Hepatocyte (in vitro differentiated cells): ENCODE data around the gene DCLK2. TPM values are rescaled to one million over a fixed set of nuclear protein-coding genes. Genes with fewer than 3 reads are reported as not detected.

ENCODE experiments used
- DNase-seq: peaks from one replicate; pipeline ENCODE4 v3.0.0-alpha.2; 2016; ENCODE audit warnings: low spot score
- H2AFZ ChIP-seq: fragments of 200-600 bp; sonication (generic); 2 replicates; pipeline ENCODE4 v1.6.0; 2016; ENCODE audit warnings: antibody characterized with exemption, mild to moderate bottlenecking
- H3K27ac ChIP-seq: fragments of 200-600 bp; sonication (generic); 2 replicates; pipeline ENCODE4 v1.5.1; 2016; ENCODE audit warnings: mild to moderate bottlenecking
- H3K27me3 ChIP-seq: fragments of 200-600 bp; sonication (generic); 2 replicates; pipeline ENCODE4 v1.6.1; 2016
- H3K36me3 ChIP-seq: fragments of 200-600 bp; sonication (generic); replicated peaks from 2 replicates; pipeline ENCODE4 v1.5.1; 2016; ENCODE audit warnings: low read depth; ENCODE audit not compliant: insufficient read depth
- H3K4me1 ChIP-seq: fragments of 200-600 bp; sonication (generic); 2 replicates; pipeline ENCODE4 v1.5.1; 2016; ENCODE audit warnings: mild to moderate bottlenecking, moderate library complexity; ENCODE audit not compliant: insufficient read depth
- H3K4me2 ChIP-seq: fragments of 200-600 bp; sonication (generic); 2 replicates; pipeline ENCODE4 v1.6.0; 2016
- H3K4me3 ChIP-seq: fragments of 200-600 bp; sonication (generic); 2 replicates; pipeline ENCODE4 v1.5.1; 2016; ENCODE audit warnings: mild to moderate bottlenecking
- H3K79me2 ChIP-seq: fragments of 200-600 bp; sonication (generic); 2 replicates; pipeline ENCODE4 v1.6.0; 2017; ENCODE audit warnings: mild to moderate bottlenecking
- H3K9me2 ChIP-seq: fragments of 200-600 bp; sonication (generic); replicated peaks from 2 replicates; pipeline ENCODE4 v1.6.0; 2017; ENCODE audit warnings: mild to moderate bottlenecking; ENCODE audit not compliant: insufficient read depth
- H3K9me3 ChIP-seq: fragments of 200-600 bp; sonication (generic); 2 replicates; pipeline ENCODE4 v1.5.1; 2016; ENCODE audit warnings: low read depth, mild to moderate bottlenecking
- H4K20me1 ChIP-seq: fragments of 200-600 bp; sonication (generic); 2 replicates; pipeline ENCODE4 v1.6.0; 2016; ENCODE audit warnings: mild to moderate bottlenecking; ENCODE audit not compliant: insufficient read depth, poor library complexity, severe bottlenecking
- CTCF ChIP-seq: fragments of 200-600 bp; sonication (generic); IDR thresholded peaks from 2 replicates; pipeline ENCODE4 v1.5.1; 2016; ENCODE audit warnings: antibody characterized with exemption, mild to moderate bottlenecking; ENCODE audit not compliant: poor library complexity
- EZH2 ChIP-seq: fragments of 200-600 bp; sonication (generic); IDR thresholded peaks from 2 replicates; pipeline ENCODE4 v1.6.1; 2016; ENCODE audit warnings: antibody characterized with exemption, mild to moderate bottlenecking, borderline replicate concordance
- EZH2phosphoT487 ChIP-seq: fragments of 200-600 bp; sonication (generic); IDR thresholded peaks from one replicate; pipeline ENCODE4 v1.6.1; 2018; ENCODE audit warnings: antibody characterized with exemption, mild to moderate bottlenecking, low read depth, moderate library complexity; ENCODE audit not compliant: unreplicated experiment, severe bottlenecking
- WGBS: methylation state at CpG from one replicate; pipeline ENCODE4 v1.1.6; 2016; ENCODE audit warnings: low lambda C conversion rate; ENCODE audit errors: missing lambda C conversion rate; 5-methylcytosine and 5-hydroxymethylcytosine counted together
- polyA plus RNA-seq: library from polyadenylated mRNA; unstranded; fragments of >200 nt; fragmentation: Nextera tagmentation; extraction: Ambion mirVana; gene quantifications from 2 replicates; pipeline ENCODE4 v1.2.1, GENCODE V29; 2016
- total RNA-seq: library from RNA; depleted of rRNA; stranded (reverse); fragments of >200 nt; gene quantifications from 2 replicates; pipeline ENCODE4 v1.2.3, GENCODE V29; 2014

DCLK2 gene
- total and polyA plus RNA-seq, 2 experiments from 2014 or later, result 1.5 to 2.8 TPM

- TF ChIP-seq CTCF (no peak), EZH2 (no peak), EZH2phosphoT487 (no peak)
Observed at GRCh38 chr4:150074064-150074463, 4.2 kb upstream of the DCLK2 start.

GRCh38 chr4:150078579-150079080 lies 385 bp downstream of the DCLK2 start:
- DNase-seq, result peak; percentile 63
- Histone ChIP-seq H3K36me3 (no peaks in the 10 kb centered on the region), H3K4me3 (peak overlapping the region; percentile 64), H4K20me1 (no peaks in the 10 kb centered on the region), H2AFZ (peak overlapping the region; percentile 59), H3K9me2 (no peaks in the 10 kb centered on the region), H3K27ac (peak overlapping the region; percentile 44), H3K4me2 (peak overlapping the region; percentile 99), H3K79me2 (no peaks in the 10 kb centered on the region), H3K4me1 (peaks cover 5% of the 10 kb centered on the region), H3K27me3 (peaks cover 5% of the 10 kb centered on the region), H3K9me3 (no peaks in the 10 kb centered on the region)
- WGBS, result 0% methylated on average over 34 of the region's 59 CpGs
- TF ChIP-seq CTCF (no peak), EZH2phosphoT487 (no peak), EZH2 (no peak)

More at GRCh38 chr4:150074064-150074463, 4.2 kb upstream of the DCLK2 start:
- Histone ChIP-seq H3K9me2 (no peaks in the 10 kb centered on the region), H3K9me3 (no peaks in the 10 kb centered on the region), H3K4me2 (no peak overlapping the region), H3K27me3 (peaks cover 5% of the 10 kb centered on the region), H3K79me2 (no peaks in the 10 kb centered on the region), H3K4me3 (no peak overlapping the region), H3K36me3 (no peaks in the 10 kb centered on the region), H2AFZ (no peak overlapping the region), H3K27ac (no peak overlapping the region), H3K4me1 (no peaks in the 10 kb centered on the region), H4K20me1 (no peaks in the 10 kb centered on the region)
- no peak for DNase-seq
- WGBS, result 85% methylated on average over 2 of the region's 2 CpGs

GRCh38 chr4:150079081-150079581 lies 886 bp downstream of the DCLK2 start:
- Histone ChIP-seq H3K27ac (no peak overlapping the region), H3K36me3 (no peaks in the 10 kb centered on the region), H2AFZ (peak overlapping the region; percentile 59), H3K4me2 (peak overlapping the region; percentile 99), H3K27me3 (peaks cover 5% of the 10 kb centered on the region), H3K4me1 (peaks cover 5% of the 10 kb centered on the region), H3K9me3 (no peaks in the 10 kb centered on the region), H3K79me2 (no peaks in the 10 kb centered on the region), H4K20me1 (no peaks in the 10 kb centered on the region), H3K9me2 (no peaks in the 10 kb centered on the region), H3K4me3 (peak overlapping the region; percentile 64)
- no peak for TF ChIP-seq EZH2phosphoT487
- TF ChIP-seq CTCF, result no peak
- TF ChIP-seq EZH2, result no peak
- peak; percentile 43 for DNase-seq
- WGBS, result 3% methylated on average over 32 of the region's 47 CpGs
